IMR-90 (cell line): ENCODE data around the gene MRTFB.

Source experiments
- BHLHE40 ChIP-seq: fragments of 150-350 bp; IDR thresholded peaks from 2 replicates; pipeline ENCODE4 v1.6.1; 2016; ENCODE audit warnings: mild to moderate bottlenecking, low read depth, low read length
- CEBPB ChIP-seq: IDR thresholded peaks from 2 replicates; pipeline ENCODE4 v1.6.1; 2012; ENCODE audit warnings: low read depth, low read length, improper control_type of control experiment
- CHD1 ChIP-seq: IDR thresholded peaks from 2 replicates; pipeline ENCODE4 v1.6.1; 2012; ENCODE audit warnings: low read depth, low read length, improper control_type of control experiment
- CTCF ChIP-seq: conservative IDR thresholded peaks from 2 replicates; pipeline ENCODE4 v1.5.1; 2012; ENCODE audit warnings: mild to moderate bottlenecking, low read depth, low read length, improper control_type of control experiment
- FOS ChIP-seq: fragments of 150-350 bp; IDR thresholded peaks from 2 replicates; pipeline ENCODE4 v1.6.1; 2016; ENCODE audit warnings: low read depth, low read length
- MAFK ChIP-seq: IDR thresholded peaks from 2 replicates; pipeline ENCODE4 v1.6.1; 2012; ENCODE audit warnings: low read depth, low read length, improper control_type of control experiment
- MXI1 ChIP-seq: IDR thresholded peaks from 2 replicates; pipeline ENCODE4 v1.6.1; 2012; ENCODE audit warnings: low read depth, mild to moderate bottlenecking, low read length, moderate library complexity, borderline replicate concordance
- POLR2A ChIP-seq: IDR thresholded peaks from 2 replicates; pipeline ENCODE4 v1.6.1; 2012; ENCODE audit warnings: mild to moderate bottlenecking, low read depth, low read length
- RAD21 ChIP-seq: IDR thresholded peaks from 2 replicates; pipeline ENCODE4 v1.6.1; 2012; ENCODE audit warnings: low read length, improper control_type of control experiment
- RFX5 ChIP-seq: IDR thresholded peaks from 2 replicates; pipeline ENCODE4 v1.8.0; 2012; ENCODE audit warnings: low read depth, mild to moderate bottlenecking, low read length, moderate library complexity
- SMC3 ChIP-seq: fragments of 150-350 bp; IDR thresholded peaks from 2 replicates; pipeline ENCODE4 v1.6.1; 2016; ENCODE audit warnings: low read depth, mild to moderate bottlenecking, antibody characterized with exemption, low read length, moderate library complexity

- no peak for TF ChIP-seq CTCF
- TF ChIP-seq POLR2A = no peak
- no peak for TF ChIP-seq SMC3
- TF ChIP-seq MAFK = no peak
- TF ChIP-seq MXI1 = no peak
- TF ChIP-seq CHD1 = no peak
- no peak for TF ChIP-seq RFX5
- no peak for TF ChIP-seq BHLHE40
- no peak for TF ChIP-seq FOS
- no peak for TF ChIP-seq CEBPB
- no peak for TF ChIP-seq RAD21
These were observed 181.7 kb downstream of the MRTFB start for GRCh38 chr16:14252860-14253259.
